Measurements from ENCODE around the gene POU5F1. TPM values are rescaled to one million over a fixed set of nuclear protein-coding genes. Genes with fewer than 3 reads are reported as not detected.

Gene POU5F1
- total and polyA plus RNA-seq, 7 donors, result 0.22 to 0.89 (median 0.31) TPM; not detected in 1

GRCh38 chr6:31130751-31131150 is 39.7 kb downstream of the POU5F1 start:
- intact Hi-C loops (cut with DNase I), result no loop called here
- H3K27ac ChIP-seq, result no peak overlapping the region
- no peaks in the 10 kb centered on the region for H3K4me1 ChIP-seq
- no peak overlapping the region for H3K4me3 ChIP-seq
- no peak for TF ChIP-seq CTCF (IDR thresholded peaks at IDR 0.05)
- H3K9me3 ChIP-seq, result no peaks in the 10 kb centered on the region
- ATAC-seq (no peak), DNase-seq (no peak)
- no peaks in the 10 kb centered on the region for H3K36me3 ChIP-seq (ENCODE audit: insufficient read depth in 1 of 2, low read depth in 1 of 2)
- no peaks in the 10 kb centered on the region for H3K27me3 ChIP-seq (ENCODE audit: insufficient read depth in 3 of 3, low read length in 2 of 3)
- 93 to 97% (median 93%) methylated on average over 3 of the region's 3 CpGs for WGBS, 3 donors

GRCh38 chr6:31129130-31129529 is 41.4 kb downstream of the POU5F1 start:
- H3K9me3 ChIP-seq, result no peaks in the 10 kb centered on the region
- no peaks in the 10 kb centered on the region for H3K27me3 ChIP-seq (ENCODE audit: insufficient read depth in 3 of 3, low read length in 2 of 3)
- DNase-seq (no peak), ATAC-seq (no peak)
- WGBS, 3 donors, result 56 to 73% (median 70%) methylated on average over 4 of the region's 4 CpGs
- H3K36me3 ChIP-seq (ENCODE audit: insufficient read depth in 1 of 2, low read depth in 1 of 2), result no peaks in the 10 kb centered on the region
- no peak overlapping the region for H3K27ac ChIP-seq
- intact Hi-C loops (cut with DNase I), result no loop called here
- H3K4me3 ChIP-seq, result no peak overlapping the region
- peaks cover 7% of the 10 kb centered on the region for H3K4me1 ChIP-seq
- TF ChIP-seq CTCF (IDR thresholded peaks at IDR 0.05), result no peak

- TF ChIP-seq CTCF (IDR thresholded peaks at IDR 0.05), result peak; percentile 81
- Histone ChIP-seq H3K9me3 (no peaks in the 10 kb centered on the region), H3K27me3 (ENCODE audit: insufficient read depth in 3 of 3, low read length in 2 of 3) (no peaks in the 10 kb centered on the region), H3K36me3 (ENCODE audit: insufficient read depth in 1 of 2, low read depth in 1 of 2) (no peaks in the 10 kb centered on the region), H3K4me3 (no peak overlapping the region), H3K4me1 (peaks cover 7% of the 10 kb centered on the region), H3K27ac (no peak overlapping the region)
- DNase-seq (peak; percentile 47 to 65), ATAC-seq (peak; percentile 54 to 76 (median 64))
- intact Hi-C loops (cut with DNase I), result no loop called here
- WGBS, 3 donors, result 7 to 9% (median 8%) methylated on average over 8 of the region's 8 CpGs
These were observed 42.3 kb downstream of the POU5F1 start for GRCh38 chr6:31128093-31128676.

GRCh38 chr6:31126396-31127175 is 43.9 kb downstream of the POU5F1 start:
- Histone ChIP-seq H3K27me3 (ENCODE audit: insufficient read depth in 3 of 3, low read length in 2 of 3) (no peaks in the 10 kb centered on the region), H3K36me3 (ENCODE audit: insufficient read depth in 1 of 2, low read depth in 1 of 2) (no peaks in the 10 kb centered on the region), H3K4me3 (no peak overlapping the region), H3K27ac (no peak overlapping the region), H3K4me1 (peaks cover 18% of the 10 kb centered on the region), H3K9me3 (no peaks in the 10 kb centered on the region)
- DNase-seq, result no peak
- no peak for ATAC-seq
- no peak for TF ChIP-seq CTCF (IDR thresholded peaks at IDR 0.05)
- 55 to 65% (median 57%) methylated on average over 16 of the region's 16 CpGs for WGBS, 3 donors
- intact Hi-C loops (cut with DNase I), result no loop called here
